HG03558 (cell line): Measurements from ENCODE around the gene KIAA1671.
"Not testable (repeated sequence)": the region's sequence is repeated elsewhere in the genome, so short reads cannot be mapped to it uniquely, and the experiment has no call there.

Experiments used
- ATAC-seq: cut with Tn5 transposase; IDR thresholded peaks from one replicate; pipeline ENCODE4 v1.9.1; 2021; ENCODE audit warnings: moderate number of reproducible peaks; ENCODE audit not compliant: unreplicated experiment; ENCODE audit errors: extremely low read depth

KIAA1671 gene

DNA sequence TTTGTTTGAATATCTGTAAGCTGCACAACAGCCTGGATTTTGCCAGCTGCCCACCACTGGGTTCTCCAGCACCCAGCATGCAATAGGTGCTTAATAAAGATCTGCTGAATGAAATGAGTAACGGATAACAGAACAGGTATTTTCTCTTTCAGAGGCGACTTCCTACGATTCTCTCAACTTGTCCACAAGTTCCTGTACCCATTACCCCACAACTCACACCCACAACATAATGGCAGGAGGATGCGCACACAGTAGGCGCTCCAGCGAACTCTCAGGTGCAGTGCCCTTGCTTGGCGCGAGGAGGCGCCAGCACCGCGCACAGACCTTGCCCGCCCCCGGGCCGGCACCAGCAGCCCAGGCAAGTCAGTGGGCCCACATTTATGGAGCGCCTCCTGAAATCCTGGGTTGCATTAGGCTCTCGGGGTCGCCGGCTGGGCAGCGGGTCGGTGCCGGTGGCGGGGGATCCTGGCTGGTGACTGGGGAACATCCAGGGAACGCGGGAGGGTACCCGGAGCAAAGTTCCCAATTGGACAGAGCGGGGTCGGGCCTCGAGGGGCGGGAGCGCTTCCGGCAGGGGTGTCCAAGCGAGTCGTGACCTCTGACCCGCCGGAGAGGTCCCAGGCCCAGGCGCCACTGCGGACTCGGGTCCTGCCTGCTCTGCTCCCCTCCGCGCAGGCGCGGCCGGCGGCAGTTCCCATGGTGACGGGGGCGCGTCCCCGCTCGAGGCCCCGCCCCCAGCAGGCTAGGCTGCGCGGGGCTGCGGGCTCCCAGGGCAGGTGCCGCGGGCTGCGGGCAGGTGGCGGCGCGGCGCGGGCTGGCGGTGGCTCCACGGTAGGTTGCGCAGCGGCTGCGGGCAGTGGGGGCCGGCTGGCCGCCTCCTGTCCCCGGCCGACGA is at the start of gene KIAA1671:
Gene KIAA1671, plus strand, starts transcription at position 775 of the 895 bp plus-strand sequence. CDS start 75,284 bp downstream, outside the sequence.
- ATAC-seq: no peak

DNA sequence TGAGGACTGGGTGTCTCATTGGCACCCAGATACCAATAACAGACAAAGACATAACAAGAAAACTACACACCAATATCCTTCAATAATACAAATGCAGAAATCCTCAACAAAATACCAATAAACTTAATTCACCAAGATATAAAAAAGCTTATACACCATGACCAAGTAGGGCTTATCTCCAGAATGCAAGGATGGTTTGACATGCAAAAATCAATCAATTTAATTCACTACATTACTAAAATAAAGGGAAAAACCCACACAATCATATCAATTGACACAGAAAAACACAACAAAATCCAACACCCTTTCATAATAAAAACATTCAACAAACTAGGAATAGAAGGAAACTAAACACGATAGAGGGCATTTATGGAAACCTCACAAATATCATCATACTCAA is 46.6 kb upstream of the KIAA1671 start:
- ATAC-seq: no peak

DNA sequence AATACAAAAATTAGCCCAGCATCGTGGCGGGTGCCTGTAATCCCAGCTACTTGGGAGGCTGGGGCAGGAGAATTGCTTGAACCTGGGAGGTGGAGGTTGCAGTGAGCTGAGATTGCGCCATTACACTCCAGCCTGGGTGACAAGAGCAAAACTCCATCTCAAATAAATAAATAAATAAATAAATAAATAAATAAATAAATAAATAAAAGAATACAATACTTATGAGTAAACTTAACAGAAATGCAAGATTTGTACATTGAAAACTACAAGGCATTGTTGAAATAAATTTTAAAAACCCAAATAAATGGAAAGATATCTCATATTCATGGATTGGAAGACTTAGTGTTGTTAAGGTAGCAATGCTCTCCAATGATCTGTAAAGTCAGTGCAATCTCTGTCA is 45.4 kb upstream of the KIAA1671 start:
- not testable (repeated sequence) for ATAC-seq

DNA sequence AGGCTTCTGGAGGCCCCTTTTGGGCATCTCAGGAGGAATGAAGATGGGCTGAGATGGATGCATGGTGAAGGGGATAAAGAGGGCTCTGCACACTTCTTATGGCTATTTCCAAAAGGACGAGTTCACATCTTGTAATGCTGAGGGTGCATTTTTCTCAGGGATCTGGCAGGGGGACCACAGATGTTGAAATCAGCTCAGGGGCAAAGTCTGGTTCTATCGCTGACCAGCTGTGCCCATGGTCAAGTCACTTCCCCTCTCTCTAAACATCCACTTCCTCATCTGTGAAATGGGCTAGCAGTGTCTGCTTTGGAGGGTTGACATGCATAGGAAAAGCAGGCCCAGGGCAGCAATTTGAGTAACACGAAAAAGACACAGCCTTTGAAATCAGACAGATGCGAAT is 32.5 kb upstream of the KIAA1671 start:
- no peak for ATAC-seq

DNA sequence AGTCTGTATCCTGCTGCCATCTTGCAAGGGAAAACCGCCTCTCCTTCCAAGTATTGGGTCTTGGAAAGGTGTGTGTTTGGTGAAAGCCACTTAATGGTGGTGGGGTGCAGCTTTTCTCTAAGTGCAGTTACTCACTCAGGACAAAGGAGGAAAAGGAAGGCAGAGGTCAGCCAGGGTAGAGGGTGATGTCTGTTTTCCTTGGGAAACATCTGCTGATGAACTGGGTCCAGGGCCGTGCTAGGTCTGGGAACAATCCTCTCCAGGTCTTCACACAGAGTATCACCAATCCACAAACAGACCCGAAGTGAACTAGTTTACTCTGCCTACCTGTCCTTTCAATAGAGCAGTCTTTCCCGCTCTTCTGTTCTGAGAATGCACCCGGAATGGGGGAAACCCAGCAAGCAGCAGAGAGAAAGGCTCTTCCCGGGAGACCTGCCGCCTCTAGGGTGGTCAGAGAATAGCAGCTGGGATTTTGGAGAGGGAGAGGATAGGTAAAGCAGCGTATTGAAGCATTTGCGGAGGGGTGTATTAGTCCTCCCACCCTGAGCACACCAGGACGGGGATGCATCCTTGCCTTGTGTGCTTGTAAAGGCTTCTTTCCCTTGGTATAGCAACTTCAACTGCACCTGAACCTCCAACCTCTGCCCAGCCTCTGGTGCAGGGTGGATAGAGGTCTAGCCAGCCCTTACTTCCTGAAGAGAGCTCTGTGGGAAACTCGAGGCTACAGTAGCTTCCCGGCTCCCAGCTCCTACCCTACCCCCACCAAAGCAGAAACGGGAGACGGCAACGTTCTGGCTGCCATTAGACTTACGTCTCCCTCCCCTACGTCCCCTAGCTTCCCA is 26.7 kb upstream of the KIAA1671 start:
- ATAC-seq: no peak

DNA sequence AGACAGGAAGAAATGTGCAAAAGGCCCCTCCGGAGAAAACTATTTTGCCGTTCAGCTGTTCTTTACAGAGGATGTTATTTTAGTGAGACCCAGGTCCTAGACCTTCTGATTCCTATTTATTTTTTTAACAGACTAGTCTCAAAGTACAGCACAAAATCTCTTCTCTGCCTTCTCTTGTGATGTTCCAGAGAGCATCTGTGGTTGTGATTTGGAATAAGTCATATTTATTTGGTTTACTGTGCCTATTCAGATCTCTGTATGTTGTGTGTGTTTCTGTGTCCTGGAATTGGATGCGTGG is 26.1 kb upstream of the KIAA1671 start:
- no peak for ATAC-seq

DNA sequence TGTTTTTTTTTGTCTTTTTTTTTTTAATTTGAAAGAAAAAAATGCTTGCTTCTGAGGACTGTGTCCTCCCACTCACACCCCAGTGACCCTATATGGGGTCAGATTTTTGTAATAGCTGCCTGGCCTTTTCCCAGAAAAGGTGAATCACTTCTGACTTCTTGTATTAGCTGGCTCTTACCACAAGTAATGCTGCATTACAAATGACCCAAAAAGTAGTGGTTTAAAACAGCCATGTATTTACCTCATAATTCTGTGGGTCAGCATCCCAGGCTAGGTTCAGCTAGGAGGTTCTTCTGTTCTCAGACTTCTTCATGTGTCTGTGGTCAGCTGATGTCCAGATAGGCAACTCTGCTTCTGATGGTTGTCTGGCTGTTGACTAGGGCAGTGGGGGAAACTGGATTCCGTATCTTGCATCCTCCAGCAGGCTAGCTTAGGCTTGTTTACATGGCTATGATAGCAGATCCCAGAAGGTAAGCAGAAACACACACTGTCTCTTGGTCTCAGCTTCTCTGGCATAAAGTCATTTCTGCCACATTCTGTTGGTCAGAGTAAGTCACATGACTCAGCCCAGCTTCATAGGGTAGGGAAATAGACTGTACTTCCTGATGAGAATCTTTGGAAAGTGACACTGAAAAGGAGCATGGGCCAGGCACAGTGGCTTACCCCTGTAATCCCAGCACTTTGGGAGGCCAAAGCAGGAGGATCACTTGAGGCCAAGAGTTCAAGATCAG is 25.5 kb upstream of the KIAA1671 start:
- ATAC-seq: no peak

DNA sequence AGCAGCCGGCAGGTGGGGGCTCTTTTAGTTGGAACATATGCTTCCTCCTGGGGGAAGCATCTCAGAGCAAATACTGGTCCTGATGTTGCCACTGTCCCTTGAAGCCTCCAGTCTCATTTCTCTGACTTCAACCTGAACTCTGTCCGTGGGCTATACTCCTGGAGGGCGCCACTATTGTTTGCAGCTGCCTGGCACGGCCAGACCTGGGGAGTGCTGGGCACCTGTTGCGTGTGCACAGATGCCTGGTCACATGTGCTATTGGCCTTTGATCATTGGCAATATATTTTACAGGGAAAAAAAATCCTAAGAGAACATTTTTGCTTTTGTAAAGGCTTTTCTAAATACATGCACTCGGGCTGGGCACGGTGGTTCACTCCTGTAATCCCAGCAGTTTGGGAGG is 24.2 kb upstream of the KIAA1671 start:
- no peak for ATAC-seq

DNA sequence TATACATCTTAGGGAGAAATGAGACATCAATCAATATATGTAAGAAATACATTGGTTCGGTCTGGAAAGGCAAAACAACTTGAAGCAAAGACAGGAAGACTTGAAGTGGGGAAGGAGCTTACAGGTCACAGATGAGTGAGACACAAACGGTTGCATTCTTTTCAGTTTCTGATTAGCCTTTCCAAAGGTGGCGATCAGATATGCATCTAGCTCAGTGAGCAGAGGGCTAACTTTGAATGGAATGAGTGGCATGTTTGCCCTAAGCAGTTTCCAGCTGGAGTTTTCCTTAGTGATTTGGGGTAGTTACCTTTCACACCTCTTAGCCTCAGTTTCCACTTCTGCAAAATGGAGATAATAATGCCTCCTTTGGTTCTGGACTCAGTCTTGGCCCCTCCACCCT is 21.8 kb upstream of the KIAA1671 start:
- ATAC-seq: no peak

DNA sequence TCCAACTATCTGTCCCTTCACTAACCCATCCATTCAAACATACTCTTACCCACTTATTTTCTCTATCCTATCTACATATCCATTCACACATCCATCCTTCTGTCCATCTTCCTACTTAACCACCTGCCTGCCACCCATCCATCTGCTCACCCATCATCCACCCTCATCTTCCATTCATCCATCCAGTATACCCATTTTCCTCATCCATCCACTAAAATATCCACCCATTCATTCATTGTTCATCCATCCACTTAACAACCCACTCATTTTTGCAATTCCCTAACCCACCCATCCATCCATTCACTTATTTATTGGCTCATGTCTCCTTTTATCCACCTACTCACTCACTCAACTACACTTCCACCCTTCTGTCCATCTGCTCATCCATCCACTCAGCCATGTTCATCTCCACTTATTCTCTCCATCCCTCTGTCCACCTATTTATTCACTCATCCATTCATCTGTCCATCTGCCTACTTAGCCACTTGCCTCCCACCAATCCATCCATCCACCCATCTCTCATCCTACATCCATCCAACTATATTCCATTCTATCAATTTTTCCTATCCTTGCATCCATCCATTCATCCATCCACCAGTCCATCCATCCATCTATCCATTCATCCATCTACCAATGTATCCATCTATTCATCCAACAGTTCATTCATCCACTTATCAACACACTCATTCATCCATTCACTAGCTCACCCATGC is 16.6 kb upstream of the KIAA1671 start:
- no peak for ATAC-seq

DNA sequence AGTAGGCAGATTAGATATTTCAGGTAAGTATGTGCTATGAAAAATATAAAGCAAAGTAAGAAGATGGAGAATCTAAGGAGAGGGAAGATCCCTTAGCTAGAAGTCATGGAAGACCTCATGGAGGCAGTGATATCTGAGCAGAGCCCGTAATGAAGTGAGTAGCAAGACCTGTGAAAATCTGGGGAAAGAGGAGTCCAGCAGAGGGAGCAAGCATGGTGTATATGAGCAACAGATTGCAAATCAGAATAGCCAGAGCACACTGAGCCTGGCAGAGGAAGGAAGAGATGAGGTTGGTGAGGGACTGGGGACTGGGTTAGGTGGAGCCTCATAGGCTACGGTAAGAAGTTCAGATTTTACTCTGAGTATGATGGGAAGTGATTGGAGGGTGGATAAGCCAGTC is 15.4 kb upstream of the KIAA1671 start:
- no peak for ATAC-seq

DNA sequence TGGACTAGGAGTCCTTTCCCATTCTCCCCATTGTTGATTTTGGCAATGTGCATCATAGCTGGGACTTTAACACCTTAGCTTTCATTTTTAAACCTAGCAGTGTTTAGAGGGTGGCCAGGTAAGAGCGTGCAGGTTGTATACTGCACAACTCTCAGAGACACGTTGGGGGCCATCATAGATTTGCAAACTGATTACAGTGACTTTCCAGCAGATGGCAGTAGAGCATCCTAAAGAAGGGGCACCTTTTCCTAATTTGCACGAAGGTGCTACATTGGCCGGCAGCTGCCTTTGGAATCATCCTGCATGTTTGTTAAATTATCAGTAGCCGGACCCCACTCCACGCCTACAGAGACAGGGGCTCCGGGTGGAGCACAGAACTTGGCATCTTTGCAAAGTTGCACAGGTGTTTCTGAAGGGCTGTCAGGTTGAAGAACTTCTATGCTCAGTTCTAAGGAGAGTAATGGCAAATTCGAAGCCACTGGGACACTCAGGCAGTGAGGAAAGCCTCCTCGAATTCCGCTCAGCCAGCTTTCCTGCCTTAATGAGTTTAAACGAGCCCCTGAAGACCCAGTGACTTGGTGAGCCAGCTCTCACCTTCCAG is 13.7 kb upstream of the KIAA1671 start:
- no peak for ATAC-seq

DNA sequence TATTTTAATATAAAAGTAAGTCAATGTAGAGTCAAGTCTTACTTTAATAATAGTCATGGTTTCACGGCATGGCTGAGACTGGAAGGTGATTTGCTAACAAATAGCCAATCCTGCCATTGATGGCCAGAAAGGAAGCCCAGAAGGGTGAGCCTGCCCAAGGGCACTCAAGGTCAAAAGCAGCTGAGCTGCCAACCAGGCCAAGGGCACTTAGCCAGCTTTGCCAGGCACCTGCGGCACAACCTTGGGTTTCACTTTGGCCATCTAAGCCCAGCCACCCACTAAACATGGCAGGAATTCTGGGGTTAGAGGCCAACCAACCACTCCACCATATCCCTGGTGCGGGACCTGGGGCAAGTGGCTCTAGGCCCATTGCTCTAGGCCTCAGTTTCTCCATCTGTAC is 10.2 kb upstream of the KIAA1671 start:
- no peak for ATAC-seq

DNA sequence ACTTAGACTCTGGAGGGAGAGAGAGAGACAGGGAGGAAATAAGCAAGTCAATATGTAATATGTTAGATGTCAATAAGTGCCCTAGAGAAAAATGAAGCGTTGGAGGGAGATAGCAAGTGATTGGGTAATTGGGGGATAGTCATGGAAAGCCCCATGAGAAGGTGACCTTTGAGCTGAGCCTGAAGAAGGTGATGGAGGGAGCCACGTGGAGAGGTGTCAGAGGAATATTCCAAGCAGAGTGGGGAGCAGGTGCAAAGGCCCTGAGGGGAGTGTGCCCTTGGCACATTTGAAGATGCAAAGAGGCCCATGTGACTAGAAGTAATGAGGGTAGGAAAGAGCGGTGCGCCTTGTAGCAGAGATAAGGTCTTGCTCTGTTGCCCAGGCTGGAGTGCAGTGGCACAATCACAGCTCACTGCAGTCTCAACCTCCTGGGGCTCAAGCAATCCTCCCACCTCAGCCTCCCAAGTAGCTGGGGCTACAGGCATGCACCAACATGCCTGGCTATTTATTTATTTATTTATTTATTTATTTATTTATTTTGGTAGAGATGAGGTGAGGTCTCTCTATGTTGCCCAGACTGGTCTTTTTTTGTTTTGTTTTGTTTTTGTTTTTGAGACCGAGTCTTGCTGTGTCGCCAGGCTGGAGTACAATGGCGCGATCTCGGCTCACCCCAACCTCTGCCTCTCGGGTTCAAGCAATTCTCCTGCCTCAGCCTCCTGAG is 8.1 kb upstream of the KIAA1671 start:
- ATAC-seq: no peak

DNA sequence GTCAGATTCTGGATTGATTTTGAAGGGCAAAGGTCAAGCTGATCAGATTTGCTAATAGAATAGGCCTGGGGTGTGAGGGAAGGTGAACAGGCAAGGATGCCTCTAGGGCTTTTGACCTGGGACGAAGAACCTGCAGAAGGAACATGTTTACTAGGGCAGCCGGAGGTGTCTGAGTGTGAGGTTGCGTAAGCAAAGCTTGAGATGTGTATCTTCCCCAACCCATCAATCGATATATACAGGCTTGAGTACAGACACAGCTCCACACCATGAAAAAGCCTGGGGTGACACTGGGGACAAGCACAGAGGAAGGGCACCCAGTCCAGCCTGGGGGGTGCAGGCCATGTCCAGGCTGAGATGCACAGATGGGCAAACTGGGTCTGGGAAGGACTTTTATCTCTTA is 7.1 kb upstream of the KIAA1671 start:
- no peak for ATAC-seq

DNA sequence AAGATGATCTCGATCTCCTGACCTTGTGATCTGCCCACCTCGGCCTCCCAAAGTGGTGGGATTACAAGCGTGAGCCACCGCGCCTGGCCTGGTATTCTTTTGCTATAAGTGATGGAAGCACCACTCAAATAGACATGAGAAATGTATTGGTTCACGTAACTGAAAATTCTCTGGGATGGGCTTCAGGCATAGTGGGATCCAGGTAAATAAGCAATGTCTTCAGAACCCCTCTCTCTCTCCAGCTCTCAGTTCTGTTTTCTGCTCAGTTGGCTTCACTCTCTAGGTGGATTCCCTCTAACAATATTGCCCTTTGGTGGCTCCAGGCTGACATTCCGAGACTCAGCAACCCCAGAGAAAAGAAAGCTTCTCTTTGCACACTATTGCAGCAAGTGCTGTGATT is 5.1 kb upstream of the KIAA1671 start:
- ATAC-seq: no peak

DNA sequence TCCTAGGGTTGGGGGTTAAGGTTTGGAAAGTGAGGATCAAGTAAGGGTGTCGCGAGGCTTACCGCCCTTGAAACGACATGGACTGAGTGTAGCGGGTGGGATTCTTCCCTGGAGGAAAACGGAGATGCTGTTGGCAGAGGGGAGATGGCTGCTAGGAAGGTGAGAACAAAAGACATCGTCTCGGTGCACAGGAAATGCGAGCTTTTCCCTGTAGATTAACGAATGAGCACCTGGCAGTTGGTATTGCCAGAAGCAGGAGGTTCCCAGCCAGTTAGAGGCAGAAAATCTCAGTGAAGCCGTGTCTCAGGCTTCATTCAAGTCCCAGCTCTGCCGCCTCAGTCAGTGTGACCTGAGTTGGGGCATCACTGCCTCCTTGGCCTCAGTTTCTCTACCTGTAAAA is 4.6 kb upstream of the KIAA1671 start:
- no peak for ATAC-seq

DNA sequence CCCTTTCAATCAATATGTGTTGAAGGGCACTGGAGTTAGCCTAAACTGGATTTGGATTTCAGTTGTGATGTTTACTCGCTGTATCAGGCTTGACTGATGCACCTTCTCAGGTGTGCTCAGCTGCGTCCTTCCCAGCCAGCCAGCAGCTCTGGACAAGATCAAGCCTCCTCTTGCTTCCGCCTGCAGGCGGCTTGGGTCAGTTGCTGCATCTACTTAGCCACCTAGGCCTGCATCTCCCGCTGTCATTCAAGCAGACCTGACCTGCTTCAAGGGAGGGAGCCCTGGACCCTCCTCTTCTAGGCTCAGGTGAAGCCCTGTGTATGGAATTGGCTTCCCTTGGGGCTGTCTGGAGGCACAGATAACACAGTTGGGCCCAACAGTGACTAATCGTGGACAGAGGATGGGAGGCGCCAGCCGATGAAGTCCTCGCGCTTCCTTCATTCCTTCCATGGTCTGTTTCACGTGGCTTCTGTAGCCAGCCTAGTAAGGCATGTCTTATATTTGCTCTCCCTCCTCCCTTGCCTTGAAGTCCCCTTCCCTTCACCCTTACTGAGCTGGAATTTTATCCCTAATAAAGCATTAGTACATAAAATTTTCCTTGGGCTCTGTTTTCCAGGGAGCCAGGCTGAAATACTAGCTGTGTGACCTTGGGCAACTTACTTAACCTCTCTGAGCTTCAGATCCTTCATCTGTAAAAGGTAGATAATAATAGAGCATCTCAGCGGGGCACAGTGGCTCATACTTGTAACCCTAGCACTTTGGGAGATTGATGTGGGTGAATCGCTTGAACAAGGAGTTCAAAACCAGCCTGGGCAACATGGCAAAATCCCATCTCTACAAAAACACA is 3.9 kb upstream of the KIAA1671 start:
- ATAC-seq: no peak
